ENCODE data around the gene ST8SIA4.

- TF ChIP-seq POLR2A (IDR thresholded peaks at IDR 0.05; ENCODE audit: low read depth, low read length) = no peak
- TF ChIP-seq FOS (IDR thresholded peaks at IDR 0.05; ENCODE audit: borderline replicate concordance, insufficient read depth, low read length) = peak; percentile 90
These were observed 25.8 kb downstream of the ST8SIA4 start for GRCh38 chr5:100877274-100877673.

Data from endothelial cell of umbilical vein (primary cell).